OCI-LY1 (cell line): Measurements from ENCODE around the gene CDYL2.

Experiments
- EZH2 ChIP-seq: fragments of 200-600 bp; sonication (generic), shearing (Covaris generic); IDR thresholded peaks from 2 replicates; pipeline ENCODE4 v1.8.0; 2017; ENCODE audit warnings: borderline replicate concordance, mixed run types, mild to moderate bottlenecking, antibody characterized with exemption, low read length, moderate library complexity, mixed read lengths
- TF ChIP-seq, protein P1 (sequence below): fragments of 200-600 bp; sonication (generic), shearing (Covaris generic); IDR thresholded peaks from 2 replicates; pipeline ENCODE4 v1.5.1; 2017; ENCODE audit warnings: mild to moderate bottlenecking, antibody characterized with exemption, low read length, moderate library complexity, mixed read lengths

- TF ChIP-seq, protein P1, sequence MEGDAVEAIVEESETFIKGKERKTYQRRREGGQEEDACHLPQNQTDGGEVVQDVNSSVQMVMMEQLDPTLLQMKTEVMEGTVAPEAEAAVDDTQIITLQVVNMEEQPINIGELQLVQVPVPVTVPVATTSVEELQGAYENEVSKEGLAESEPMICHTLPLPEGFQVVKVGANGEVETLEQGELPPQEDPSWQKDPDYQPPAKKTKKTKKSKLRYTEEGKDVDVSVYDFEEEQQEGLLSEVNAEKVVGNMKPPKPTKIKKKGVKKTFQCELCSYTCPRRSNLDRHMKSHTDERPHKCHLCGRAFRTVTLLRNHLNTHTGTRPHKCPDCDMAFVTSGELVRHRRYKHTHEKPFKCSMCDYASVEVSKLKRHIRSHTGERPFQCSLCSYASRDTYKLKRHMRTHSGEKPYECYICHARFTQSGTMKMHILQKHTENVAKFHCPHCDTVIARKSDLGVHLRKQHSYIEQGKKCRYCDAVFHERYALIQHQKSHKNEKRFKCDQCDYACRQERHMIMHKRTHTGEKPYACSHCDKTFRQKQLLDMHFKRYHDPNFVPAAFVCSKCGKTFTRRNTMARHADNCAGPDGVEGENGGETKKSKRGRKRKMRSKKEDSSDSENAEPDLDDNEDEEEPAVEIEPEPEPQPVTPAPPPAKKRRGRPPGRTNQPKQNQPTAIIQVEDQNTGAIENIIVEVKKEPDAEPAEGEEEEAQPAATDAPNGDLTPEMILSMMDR, result no peak
- no peak for TF ChIP-seq EZH2
Measured at GRCh38 chr16:80622007-80622406, 182.4 kb downstream of the CDYL2 start.
